NCI-H2107 treated with DMSO at 0.1 percent for 48 hours (cell line): ENCODE results near the gene NMNAT2.
"Not testable (repeated sequence)": the region's sequence is repeated elsewhere in the genome, so short reads cannot be mapped to it uniquely, and the experiment has no call there.

ENCODE experiments used
- DNase-seq: peaks from one replicate; lab custom pipeline; 2025; ENCODE audit not compliant: unreplicated experiment; lab: John Stamatoyannopoulos, UW

NMNAT2 gene

DNA sequence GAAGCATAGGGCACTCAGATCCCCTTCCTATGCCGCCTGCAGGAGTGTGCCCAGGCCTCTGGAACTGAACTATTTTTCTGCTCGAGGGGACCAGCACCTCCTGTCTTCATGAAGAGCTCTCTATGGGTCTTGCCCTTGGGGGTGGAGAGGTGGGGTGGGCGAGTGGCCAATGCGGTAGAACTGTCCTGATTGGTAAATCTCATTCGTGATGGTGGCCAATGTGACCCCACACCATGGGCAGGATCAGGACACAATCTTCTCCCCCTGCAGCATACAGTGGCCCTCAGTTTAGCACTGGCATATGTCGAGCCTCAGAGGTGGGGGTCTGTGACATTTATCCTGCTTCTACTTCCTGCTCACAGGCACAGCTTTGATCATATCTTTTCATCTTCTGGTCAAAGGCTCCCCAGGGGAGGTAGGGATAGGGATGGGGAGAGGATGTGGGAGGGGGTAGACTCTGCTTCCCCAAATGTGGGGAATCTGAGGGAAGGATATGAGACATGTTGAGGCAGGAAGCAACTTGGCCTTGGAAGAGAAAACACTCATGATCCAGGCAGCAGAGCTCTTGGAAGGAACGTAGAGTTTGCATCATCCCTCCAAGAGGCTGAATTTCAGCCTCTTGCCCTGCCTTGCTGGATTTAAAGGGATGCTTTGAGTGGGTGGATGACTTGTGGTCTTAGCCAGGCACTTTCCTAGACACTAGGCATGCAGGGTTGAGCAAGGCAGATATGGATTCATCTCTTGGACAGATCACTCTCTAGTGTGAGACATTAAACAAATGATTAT, 150.3 kb downstream of the NMNAT2 start:
- no peak for DNase-seq

DNA sequence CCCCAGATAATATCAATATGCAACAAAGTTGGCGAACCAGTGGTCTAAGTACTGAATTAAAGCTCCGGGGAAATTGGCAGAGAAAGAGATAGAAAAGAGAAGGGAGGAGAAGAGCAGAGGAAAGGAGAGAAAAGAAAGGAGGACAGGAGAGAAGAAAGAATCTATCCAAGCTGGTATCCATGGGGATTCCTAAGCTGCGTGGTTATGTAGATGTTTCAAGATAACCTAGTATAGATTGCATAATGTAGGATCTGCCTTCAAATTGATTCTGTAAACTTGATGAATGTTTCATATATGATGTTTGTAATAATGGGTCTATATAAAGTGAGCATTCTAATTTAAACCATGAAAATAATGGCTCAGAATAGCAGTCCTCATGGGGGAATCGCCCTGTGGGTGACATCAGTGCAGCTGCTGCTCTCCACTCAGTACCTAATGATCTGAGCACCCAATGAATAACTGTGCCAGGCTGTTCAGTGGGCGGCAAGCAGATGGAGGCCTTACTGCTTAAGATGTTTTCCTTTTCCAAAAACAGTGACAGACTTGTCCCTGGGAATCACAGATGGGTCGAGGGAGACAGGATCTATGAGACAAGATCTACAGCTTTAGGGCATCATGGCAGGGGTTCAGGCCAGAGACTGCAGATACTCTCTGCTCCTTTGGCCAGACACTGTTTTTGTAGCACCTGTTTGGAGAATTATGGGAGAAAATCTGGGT, 154.1 kb downstream of the NMNAT2 start:
- no peak for DNase-seq

DNA sequence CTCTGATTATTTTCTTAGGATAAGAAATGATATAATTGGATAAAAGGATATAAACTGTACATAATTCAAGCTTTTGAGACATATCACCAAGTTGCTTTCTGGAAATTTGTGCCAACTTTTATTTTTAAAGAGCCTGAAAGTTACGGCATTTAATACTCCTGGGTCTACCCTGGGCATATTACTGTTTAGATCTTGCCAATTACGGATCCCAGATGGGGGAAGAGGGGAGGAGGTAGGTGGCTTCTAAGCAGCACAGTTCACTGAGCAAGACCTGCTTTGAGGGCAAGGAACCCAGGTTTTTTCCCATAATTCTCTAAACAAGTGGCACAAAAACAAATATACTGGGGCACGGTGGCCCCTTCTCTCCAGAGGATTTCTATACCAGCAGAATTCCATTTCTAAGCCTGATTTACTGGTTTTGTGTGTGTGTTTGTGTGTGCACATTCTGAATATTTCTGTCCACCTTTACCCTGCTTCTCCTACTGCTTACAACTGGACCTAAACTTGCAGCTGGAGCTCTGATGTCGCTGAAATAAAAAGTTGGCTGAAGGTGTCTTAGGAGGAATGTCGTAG, 155.5 kb downstream of the NMNAT2 start:
- DNase-seq = no peak

DNA sequence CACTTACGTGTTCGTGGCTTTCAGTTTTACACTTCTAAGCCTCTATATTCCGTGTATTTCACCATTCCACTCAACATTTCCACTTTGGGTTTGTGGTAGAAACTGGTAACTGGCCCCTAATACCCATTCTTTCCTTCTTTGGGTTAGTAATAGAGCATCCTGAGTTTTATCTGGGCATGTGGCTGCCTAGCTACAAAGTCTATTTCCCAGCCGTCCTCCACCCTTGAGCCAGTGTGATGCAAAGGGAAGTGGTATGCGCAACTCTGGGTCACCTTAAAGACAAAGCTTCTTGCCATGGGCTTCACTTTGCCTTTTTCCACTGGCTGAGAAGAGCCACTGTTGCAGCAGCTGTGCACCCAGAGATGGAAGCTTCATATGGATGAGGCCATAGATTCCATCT, 158.3 kb downstream of the NMNAT2 start:
- DNase-seq = no peak

DNA sequence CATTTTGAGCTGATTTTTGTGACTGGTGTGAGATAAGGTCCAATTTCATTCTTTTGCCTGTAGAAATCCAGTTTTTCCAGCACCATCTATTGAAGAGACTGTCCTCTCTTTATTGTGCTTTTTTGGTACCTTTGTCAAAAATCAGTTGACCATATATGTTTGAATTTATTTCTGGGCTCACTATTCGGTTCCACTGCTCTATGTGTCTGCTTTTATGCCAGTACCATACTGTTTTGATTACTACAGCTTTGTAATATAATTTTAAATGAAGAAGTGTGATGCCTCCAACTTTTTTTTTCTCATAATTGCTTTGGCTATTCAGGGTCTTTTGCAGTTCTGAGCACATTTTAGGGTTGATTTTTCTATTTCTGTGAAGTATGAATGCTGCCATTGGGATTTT, 163.1 kb downstream of the NMNAT2 start:
- DNase-seq = no peak

DNA sequence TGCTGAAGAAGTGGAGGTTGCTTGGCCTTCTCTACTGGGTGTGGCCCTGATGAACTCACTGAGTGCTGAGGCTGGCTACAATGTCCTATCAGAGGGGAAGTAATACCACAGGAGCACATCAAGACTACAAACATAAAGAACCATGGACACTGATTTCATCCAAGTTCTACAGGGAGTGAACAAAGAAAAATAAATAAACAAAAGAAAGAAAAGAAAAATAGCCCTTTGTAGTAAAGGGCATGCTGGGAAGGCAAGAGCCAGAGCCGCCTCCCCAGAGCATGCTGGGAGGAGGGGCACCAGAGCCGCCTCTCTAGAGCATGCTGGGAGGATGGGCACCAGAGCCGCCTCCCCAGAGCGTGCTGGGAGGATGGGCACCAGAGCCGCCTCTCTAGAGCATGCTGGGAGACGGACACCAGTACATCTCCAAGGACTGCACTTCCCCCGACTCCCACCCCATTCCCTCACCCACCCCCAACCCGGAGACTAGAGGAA, 166.2 kb downstream of the NMNAT2 start:
- no peak for DNase-seq

DNA sequence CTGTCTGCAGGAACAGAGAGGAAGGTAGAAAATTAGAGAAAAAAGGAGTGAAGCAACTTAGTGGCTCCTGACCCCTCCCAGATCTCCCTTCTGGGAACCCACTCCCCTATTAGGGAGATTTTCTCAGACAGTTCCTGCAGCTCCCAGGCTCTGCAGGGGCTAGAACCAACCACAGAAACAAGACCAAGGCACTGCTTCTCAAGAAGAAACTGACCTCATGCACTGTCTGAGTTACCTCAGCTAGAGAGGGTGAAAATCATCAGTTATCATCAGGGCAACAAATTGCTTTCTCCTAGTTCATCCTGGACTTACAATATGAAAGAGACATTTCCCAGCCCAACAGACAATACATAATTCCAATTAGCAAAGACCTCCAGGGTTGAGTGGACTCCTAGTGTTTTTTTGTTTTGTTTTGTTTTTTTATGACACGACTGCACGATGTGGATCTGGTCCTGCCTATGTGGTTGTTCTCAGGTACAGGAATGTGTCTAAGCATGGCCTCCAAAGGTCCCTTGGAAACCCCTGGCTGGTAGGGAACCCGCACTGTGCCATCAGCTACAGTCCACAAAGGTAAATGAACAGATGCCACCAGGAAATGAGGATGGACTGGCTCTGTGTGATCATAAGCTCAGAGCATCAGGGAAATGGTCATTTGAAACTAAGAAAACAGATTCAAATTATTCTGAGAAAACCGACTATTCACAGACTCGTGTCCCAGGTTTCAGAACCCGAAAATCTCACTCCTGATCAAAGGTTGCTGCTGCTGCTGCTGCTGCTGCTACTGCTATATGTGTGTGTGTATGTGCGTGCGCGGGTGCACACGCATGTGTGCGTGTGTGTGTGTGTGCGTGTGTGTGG, 166.8 kb downstream of the NMNAT2 start:
- DNase-seq = no peak

DNA sequence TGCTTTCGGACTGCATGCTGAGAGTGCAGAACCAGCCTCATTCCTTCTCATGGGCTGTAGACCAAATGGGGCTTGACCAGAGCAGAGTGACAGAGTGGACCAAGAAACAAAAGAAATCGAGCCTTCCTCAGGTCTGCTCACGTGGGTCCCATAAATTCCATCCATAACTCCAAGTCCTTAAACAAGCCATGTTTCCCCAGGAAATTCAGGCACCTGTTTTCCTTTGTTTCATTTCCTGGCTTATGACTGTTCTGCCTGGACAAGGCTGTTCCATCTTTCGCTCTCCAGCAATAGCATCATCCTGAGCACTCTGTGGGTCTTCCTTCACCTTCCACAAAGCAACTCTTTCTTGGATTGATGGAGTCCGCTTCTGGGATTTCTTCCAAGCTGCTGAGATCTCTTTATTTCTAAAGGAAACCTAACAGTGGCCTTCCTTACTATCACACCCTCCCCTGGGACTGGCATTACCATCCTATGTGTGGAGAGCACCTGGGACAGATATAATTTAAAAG, 168.2 kb downstream of the NMNAT2 start:
- no peak for DNase-seq

DNA sequence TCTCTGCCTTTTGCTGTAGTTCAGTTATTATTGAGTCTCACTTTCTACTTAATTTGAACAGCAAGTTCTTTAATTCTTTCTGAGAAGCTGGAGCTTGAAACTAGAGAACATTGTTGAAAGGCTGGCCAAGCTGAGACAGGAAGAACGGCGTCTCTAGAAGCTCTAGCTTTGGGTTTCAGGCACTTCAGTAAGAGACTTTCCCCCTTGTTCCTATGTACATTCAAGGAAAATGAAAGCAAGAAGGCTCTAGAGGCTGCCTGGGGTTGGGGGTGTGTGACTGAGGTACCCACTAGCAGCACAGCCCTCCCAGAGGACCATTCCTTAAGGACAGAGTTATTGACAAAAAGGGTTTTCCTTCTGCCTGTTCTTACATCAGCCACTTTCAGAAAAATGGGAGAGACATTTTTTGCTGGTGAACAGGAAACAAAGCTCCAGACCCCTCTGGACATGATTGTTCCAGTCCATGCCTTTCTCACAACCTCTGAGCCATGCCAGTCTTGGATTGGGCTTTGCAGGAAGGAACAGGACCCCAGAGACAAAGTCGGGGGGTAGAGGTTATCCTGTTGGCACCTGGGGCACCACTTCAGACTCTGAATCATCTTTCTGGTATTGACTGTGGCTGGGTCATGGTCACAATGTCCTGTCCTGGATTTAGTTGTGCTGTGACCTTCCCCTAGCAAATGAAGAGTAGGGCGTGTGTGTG, 169.0 kb downstream of the NMNAT2 start:
- DNase-seq = no peak

DNA sequence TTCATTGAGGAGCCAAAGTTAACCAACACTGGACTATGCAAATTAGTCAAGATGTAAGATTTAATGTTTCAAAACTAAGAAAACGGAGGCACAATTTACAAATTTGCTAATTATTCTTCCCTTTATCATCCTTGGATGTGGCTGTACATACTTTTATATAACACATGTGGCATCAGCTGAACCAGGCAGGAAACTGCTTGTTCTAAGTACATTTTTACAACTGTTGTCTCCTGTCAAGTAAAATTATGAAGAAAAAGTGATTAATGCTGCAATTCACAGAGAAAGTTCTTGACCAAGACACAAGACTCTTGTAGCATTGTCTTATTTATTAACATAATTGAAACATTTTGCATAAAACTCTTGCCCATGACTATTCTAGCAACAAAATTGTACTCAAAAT, 170.2 kb downstream of the NMNAT2 start:
- DNase-seq = no peak

DNA sequence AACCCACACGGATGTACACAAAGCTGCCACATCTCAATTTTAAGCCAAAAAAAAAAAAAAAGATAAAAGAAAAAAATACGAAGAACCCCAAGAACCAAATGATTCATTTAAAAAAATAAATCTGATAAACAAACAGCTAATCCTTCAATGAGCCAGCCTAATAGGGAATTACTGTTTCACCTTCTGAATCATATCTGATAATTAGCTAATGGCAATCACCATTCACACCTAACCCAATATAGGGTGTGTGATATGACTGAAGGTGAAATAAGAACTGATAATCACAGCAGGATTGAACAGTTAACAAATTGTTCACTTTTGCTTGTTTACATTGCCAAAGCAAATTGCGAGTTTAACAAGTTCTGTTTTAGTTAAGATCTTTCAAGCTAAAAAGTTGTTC, 170.7 kb downstream of the NMNAT2 start:
- no peak for DNase-seq

DNA sequence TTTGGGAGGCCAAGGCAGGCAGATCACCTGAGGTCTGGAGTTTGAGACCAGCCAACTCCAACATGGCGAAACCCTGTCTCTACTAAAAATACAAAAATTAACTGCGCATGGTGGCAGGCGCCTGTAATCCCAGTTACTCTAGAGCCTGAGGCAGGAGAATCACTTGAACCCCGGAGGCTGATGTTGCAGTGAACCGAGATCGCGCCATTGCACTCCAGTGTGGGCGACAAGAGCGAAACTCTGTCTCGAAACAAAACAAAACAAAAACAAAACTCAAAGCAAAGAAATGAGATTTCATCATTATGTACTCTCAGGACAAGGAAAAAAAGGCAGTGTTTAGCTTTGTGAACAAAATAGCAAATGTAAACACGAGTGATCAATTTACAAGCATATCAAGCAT, 171.1 kb downstream of the NMNAT2 start:
- DNase-seq = no peak

DNA sequence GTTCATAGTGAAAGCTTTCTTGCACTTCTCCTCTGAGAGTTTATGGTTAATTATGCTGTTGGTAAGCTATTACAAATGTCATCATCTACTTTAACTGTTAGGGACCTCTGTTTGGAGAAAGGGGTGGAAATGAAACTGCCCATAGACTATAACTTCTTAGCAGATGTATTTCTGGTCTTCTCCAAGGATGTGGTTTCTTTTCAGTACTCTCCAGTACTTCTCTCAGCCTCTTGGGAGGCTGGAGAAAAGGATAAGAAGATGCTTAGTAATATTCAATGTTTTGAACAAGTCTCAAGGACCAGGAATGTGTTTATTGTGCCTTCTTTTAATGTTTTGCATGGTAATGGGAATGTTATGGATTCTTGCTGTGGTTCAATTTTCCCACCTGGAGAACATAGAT, 171.7 kb downstream of the NMNAT2 start:
- DNase-seq = no peak

DNA sequence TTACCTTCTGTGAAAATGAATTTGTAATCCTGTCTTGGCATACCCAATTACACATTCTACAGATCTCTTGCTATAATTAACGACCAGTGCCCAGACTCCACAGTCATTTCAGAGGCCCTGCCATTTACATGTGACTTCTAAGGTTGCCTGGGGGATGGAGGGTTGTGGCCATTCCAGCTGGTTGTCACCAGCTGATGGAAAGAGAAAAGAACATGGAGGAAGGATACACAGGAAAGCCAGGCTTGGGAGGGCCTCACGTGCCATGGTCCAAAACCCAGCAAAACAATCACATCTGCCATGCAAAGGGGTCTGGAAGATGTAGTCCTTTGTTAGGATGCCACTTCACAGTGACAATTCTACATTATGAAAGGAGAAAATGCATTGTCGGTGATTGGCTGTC, 172.8 kb downstream of the NMNAT2 start:
- no peak for DNase-seq

DNA sequence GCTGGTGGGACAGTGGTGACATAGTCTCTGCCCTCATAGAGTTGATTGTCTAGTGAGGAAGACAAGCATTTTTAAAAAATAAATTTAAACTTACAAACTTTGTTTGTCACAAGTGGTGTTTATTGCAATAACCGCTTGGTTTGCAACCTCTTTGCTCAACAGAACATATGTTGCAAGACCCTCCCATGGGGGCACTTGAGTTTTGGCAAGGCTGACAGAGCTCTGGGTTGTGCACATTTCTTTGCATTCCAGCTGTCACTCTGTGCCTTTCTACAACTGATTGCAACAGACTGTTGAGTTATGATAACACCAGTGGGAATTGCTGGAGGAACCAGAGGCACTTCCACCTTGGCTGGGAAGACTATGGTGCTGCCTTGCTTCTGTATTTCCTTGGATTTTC, 173.7 kb downstream of the NMNAT2 start:
- DNase-seq = no peak

DNA sequence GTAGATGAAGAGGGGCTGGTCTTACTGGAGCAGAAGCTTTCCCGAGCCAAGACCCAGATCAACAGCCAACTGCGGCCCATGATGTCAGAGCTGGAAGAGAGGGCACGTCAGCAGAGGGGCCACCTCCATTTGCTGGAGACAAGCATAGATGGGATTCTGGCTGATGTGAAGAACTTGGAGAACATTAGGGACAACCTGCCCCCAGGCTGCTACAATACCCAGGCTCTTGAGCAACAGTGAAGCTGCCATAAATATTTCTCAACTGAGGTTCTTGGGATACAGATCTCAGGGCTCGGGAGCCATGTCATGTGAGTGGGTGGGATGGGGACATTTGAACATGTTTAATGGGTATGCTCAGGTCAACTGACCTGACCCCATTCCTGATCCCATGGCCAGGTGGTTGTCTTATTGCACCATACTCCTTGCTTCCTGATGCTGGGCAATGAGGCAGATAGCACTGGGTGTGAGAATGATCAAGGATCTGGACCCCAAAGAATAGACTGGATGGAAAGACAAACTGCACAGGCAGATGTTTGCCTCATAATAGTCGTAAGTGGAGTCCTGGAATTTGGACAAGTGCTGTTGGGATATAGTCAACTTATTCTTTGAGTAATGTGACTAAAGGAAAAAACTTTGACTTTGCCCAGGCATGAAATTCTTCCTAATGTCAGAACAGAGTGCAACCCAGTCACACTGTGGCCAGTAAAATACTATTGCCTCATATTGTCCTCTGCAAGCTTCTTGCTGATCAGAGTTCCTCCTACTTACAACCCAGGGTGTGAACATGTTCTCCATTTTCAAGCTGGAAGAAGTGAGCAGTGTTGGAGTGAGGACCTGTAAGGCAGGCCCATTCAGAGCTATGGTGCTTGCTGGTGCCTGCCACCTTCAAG, 174.8 kb downstream of the NMNAT2 start:
- no peak for DNase-seq

DNA sequence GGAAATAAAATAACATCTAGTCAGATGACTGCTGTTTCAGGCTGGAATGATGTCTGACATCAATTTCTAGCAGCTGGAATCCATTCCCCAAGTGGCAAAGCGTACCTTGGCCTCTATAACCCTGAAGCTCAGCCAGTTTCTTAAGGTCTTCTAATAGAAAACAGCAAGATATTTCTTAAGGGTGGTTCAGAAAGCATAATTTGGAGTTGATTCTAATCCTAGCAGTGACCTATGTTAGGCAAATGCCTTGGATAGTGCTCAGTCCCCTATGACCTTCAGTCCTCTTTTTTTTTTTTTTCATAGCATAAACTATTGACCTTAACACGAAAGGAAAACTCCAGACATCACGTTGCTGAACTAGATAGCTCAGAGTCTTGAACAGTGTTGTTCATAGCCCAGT, 175.6 kb downstream of the NMNAT2 start:
- DNase-seq = no peak

DNA sequence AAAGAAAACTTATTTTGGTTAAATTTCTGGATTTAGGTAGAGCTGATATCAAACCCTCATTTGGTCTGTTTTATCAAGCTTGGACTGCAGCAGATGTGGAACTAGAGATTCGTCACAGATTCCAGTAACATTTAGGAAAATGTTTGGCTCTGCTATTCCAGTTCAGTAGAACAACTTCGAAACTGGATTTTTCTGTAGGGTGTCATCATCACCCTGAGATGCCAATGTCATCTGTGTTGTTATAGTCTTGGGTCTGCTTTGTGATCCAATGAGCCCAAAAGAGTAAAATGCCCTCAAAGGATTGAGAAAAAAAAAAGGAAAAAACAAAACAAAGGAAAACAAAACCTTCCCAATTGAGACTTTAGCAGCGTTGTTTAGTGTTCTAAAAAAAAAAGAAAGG, 176.7 kb downstream of the NMNAT2 start:
- DNase-seq = no peak

DNA sequence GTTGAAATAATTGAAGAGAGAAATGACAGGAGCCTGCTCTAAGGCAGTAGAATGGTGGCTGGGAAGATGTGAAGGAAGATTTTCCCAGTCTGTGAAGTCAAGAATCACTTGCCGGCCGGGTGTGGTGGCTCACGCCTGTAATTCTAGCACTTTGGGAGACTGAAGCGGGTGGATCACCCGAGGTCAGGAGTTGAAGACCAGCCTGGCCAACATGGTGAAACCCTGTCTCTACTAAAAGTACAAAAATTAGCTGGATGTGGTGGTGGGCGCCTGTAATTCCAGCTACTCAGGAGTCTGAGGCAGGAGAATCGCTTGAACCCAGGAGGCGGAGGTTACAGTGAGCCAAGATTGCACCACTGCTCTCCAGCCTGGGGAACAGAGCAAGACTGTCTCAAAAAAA, 177.3 kb downstream of the NMNAT2 start:
- not testable (repeated sequence) for DNase-seq

DNA sequence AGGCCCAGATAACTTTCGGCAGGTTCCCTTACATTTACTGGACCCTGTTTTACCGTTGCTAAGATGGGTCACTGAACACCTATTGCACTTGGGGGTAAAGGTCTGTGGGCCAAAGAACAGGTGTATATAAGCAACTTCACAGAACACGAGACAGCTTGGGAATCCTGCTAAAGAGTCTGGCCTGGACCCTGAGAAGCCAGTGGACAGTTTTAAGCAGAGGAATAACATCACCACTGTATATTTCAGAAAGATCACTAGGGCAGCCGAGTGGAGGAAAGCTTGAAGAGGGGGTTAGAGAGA, 177.7 kb downstream of the NMNAT2 start:
- DNase-seq = no peak
